CD4-positive, CD25-positive, alpha-beta regulatory T cell (primary cell): Measurements from ENCODE around the gene WARS2. TPM values are rescaled to one million over a fixed set of nuclear protein-coding genes. Genes with fewer than 3 reads are reported as not detected.

Experiments
- ATAC-seq, 2 donors: fragments of 150-1000 bp; cut with Tn5 transposase; one replicate each; pipeline ENCODE4 v1.10.0; 2021; ENCODE audit warnings: low read depth in 2 of 2, moderate number of reproducible peaks in 2 of 2, moderate library complexity in 1 of 2
- DNase-seq, 3 donors: peaks; one replicate each; pipeline versions ENCODE4 v3.0.0 to v3.0.0-alpha.2; 2012 to 2022; ENCODE audit warnings: mixed read lengths in 1 of 3
- H3K27ac ChIP-seq: one replicate; pipeline ENCODE4 v1.7.0; 2013; ENCODE audit warnings: mild to moderate bottlenecking, low read length; ENCODE audit not compliant: insufficient read depth, poor library complexity, severe bottlenecking
- H3K27me3 ChIP-seq: one replicate; pipeline ENCODE4 v1.7.0; 2013; ENCODE audit warnings: low read length; ENCODE audit not compliant: control insufficient read depth, insufficient read depth
- H3K36me3 ChIP-seq: one replicate; pipeline ENCODE4 v1.7.0; 2013; ENCODE audit warnings: mild to moderate bottlenecking, low read length, moderate library complexity; ENCODE audit not compliant: control insufficient read depth, insufficient read depth
- H3K4me1 ChIP-seq: 2 replicates; pipeline ENCODE4 v1.7.0; 2013; ENCODE audit warnings: mild to moderate bottlenecking, low read length; ENCODE audit not compliant: insufficient read depth, control insufficient read depth, poor library complexity, severe bottlenecking
- H3K4me3 ChIP-seq: one replicate; pipeline ENCODE4 v1.7.0; 2013; ENCODE audit warnings: low read depth, mild to moderate bottlenecking, low read length, moderate library complexity
- H3K9me3 ChIP-seq, 2 experiments: 1 replicate in 1 of 2; 2 replicates in 1 of 2; pipeline ENCODE4 v1.7.0; 2013; ENCODE audit warnings: low read length in 2 of 2, mild to moderate bottlenecking in 1 of 2, moderate library complexity in 1 of 2; ENCODE audit not compliant: control insufficient read depth in 2 of 2
- H3K27ac Mint-ChIP-seq, 3 donors: one replicate each; pipeline ENCODE4 v1.8.0; 2020 to 2022; ENCODE audit warnings: mild to moderate bottlenecking in 3 of 3, mixed read lengths in 3 of 3, moderate library complexity in 2 of 3
- H3K27me3 Mint-ChIP-seq: one replicate; pipeline ENCODE4 v1.8.0; 2022; ENCODE audit warnings: mild to moderate bottlenecking, mixed read lengths
- H3K36me3 Mint-ChIP-seq: one replicate; pipeline ENCODE4 v1.8.0; 2020; ENCODE audit warnings: mixed read lengths
- H3K4me1 Mint-ChIP-seq, 4 donors: one replicate each; pipeline ENCODE4 v1.8.0; 2020 to 2022; ENCODE audit warnings: mixed read lengths in 4 of 4, mild to moderate bottlenecking in 1 of 4
- H3K4me3 Mint-ChIP-seq, 4 donors: one replicate each; pipeline ENCODE4 v1.8.0; 2020 to 2022; ENCODE audit warnings: mild to moderate bottlenecking in 4 of 4, mixed read lengths in 4 of 4, moderate library complexity in 3 of 4
- H3K9me3 Mint-ChIP-seq, 7 donors: one replicate each; pipeline ENCODE4 v1.8.0; 2020 to 2022; ENCODE audit warnings: mixed read lengths in 7 of 7, mild to moderate bottlenecking in 3 of 7, moderate library complexity in 2 of 7
- polyA plus RNA-seq, 4 donors: library from polyadenylated mRNA; unstranded; fragments of 300-500 nt; fragmentation: Illumina TruSeq; gene quantifications; one replicate each; pipeline ENCODE4 v1.2.3, GENCODE V29; 2021
- total RNA-seq: library from RNA; stranded (reverse); gene quantifications from one replicate; pipeline ENCODE4 v1.2.3, GENCODE V29; 2022

Gene WARS2
- total and polyA plus RNA-seq, 5 donors from 2014 or later, result 13.9 to 23.0 (median 16.9) TPM

- Histone ChIP-seq H3K4me1 (no peaks in the 10 kb centered on the region), H3K27ac (no peak overlapping the region), H3K9me3 (no peaks in the 10 kb centered on the region), H3K36me3 (no peaks in the 10 kb centered on the region), H3K4me3 (no peak overlapping the region), H3K27me3 (no peaks in the 10 kb centered on the region)
- DNase-seq, result no peak
- peaks cover 0 to 10% (median 1%) of the 10 kb centered on the region in 7 donors for H3K9me3 Mint-ChIP-seq
- no peak for ATAC-seq
- peaks cover 3% of the 10 kb centered on the region for H3K36me3 Mint-ChIP-seq
- H3K27ac Mint-ChIP-seq, result no peak overlapping the region
- H3K4me1 Mint-ChIP-seq, result peaks cover 0 to 19% (median 2%) of the 10 kb centered on the region in 4 donors
- no peak overlapping the region for H3K4me3 Mint-ChIP-seq
- no peaks in the 10 kb centered on the region for H3K27me3 Mint-ChIP-seq
Observed at GRCh38 chr1:119101563-119101962, 38.9 kb downstream of the WARS2 start.

- no peak for DNase-seq
Observed at GRCh38 chr1:119099775-119100174, 40.7 kb downstream of the WARS2 start.

GRCh38 chr1:119097380-119097779 lies 43.1 kb downstream of the WARS2 start:
- H3K36me3 Mint-ChIP-seq, result peaks cover 3% of the 10 kb centered on the region
- ATAC-seq (no peak), DNase-seq (no peak)
- no peak overlapping the region for H3K27ac Mint-ChIP-seq
- no peak overlapping the region for H3K4me3 Mint-ChIP-seq
- no peaks in the 10 kb centered on the region for H3K36me3 ChIP-seq
- no peaks in the 10 kb centered on the region for H3K9me3 ChIP-seq
- no peaks in the 10 kb centered on the region for H3K4me1 ChIP-seq
- H3K27me3 Mint-ChIP-seq, result no peaks in the 10 kb centered on the region
- no peak overlapping the region for H3K27ac ChIP-seq
- H3K9me3 Mint-ChIP-seq, result peaks cover 0 to 10% (median 2%) of the 10 kb centered on the region in 7 donors
- no peak overlapping the region for H3K4me3 ChIP-seq
- peaks cover 0 to 14% (median 2%) of the 10 kb centered on the region in 4 donors for H3K4me1 Mint-ChIP-seq
- no peaks in the 10 kb centered on the region for H3K27me3 ChIP-seq

More at GRCh38 chr1:119099775-119100174, 40.7 kb downstream of the WARS2 start:
- H3K27me3 ChIP-seq, result no peaks in the 10 kb centered on the region
- ATAC-seq, result no peak
- peaks cover 0 to 10% (median 1%) of the 10 kb centered on the region in 7 donors for H3K9me3 Mint-ChIP-seq
- no peak overlapping the region for H3K4me3 ChIP-seq
- peaks cover 3% of the 10 kb centered on the region for H3K36me3 Mint-ChIP-seq
- peaks cover 0 to 19% (median 2%) of the 10 kb centered on the region in 4 donors for H3K4me1 Mint-ChIP-seq
- H3K27ac Mint-ChIP-seq, result no peak overlapping the region
- no peaks in the 10 kb centered on the region for H3K9me3 ChIP-seq
- no peaks in the 10 kb centered on the region for H3K4me1 ChIP-seq
- no peak overlapping the region for H3K27ac ChIP-seq
- H3K4me3 Mint-ChIP-seq, result no peak overlapping the region
- no peaks in the 10 kb centered on the region for H3K27me3 Mint-ChIP-seq
- H3K36me3 ChIP-seq, result no peaks in the 10 kb centered on the region

- no peak overlapping the region for H3K27ac Mint-ChIP-seq
- Histone ChIP-seq H3K27ac (no peak overlapping the region), H3K4me3 (no peak overlapping the region), H3K9me3 (peaks cover 0 to 2% of the 10 kb centered on the region in 2 experiments), H3K27me3 (no peaks in the 10 kb centered on the region), H3K36me3 (no peaks in the 10 kb centered on the region), H3K4me1 (no peaks in the 10 kb centered on the region)
- peaks cover 0 to 6% (median 2%) of the 10 kb centered on the region in 4 donors for H3K4me1 Mint-ChIP-seq
- peaks cover 0 to 12% (median 3%) of the 10 kb centered on the region in 7 donors for H3K9me3 Mint-ChIP-seq
- H3K36me3 Mint-ChIP-seq, result peaks cover 5% of the 10 kb centered on the region
- H3K27me3 Mint-ChIP-seq, result no peaks in the 10 kb centered on the region
- DNase-seq (no peak), ATAC-seq (no peak)
- H3K4me3 Mint-ChIP-seq, result no peak overlapping the region
Observed at GRCh38 chr1:119093721-119094120, 46.7 kb downstream of the WARS2 start.

- Histone ChIP-seq H3K4me1 (no peaks in the 10 kb centered on the region), H3K36me3 (no peaks in the 10 kb centered on the region), H3K4me3 (no peak overlapping the region), H3K27ac (no peak overlapping the region), H3K27me3 (no peaks in the 10 kb centered on the region), H3K9me3 (peaks cover 0 to 2% of the 10 kb centered on the region in 2 experiments)
- Mint-ChIP-seq H3K36me3 (peaks cover 9% of the 10 kb centered on the region), H3K4me1 (peaks cover 0 to 7% (median 2%) of the 10 kb centered on the region in 4 donors), H3K27me3 (peaks cover 4% of the 10 kb centered on the region), H3K9me3 (peaks cover 3 to 10% (median 5%) of the 10 kb centered on the region in 7 donors), H3K27ac (no peak overlapping the region), H3K4me3 (no peak overlapping the region)
- no peak for DNase-seq
- ATAC-seq, result no peak
Observed at GRCh38 chr1:119091618-119092017, 48.8 kb downstream of the WARS2 start.

- Histone ChIP-seq H3K27ac (no peak overlapping the region), H3K9me3 (peaks cover 0 to 2% of the 10 kb centered on the region in 2 experiments), H3K4me1 (no peaks in the 10 kb centered on the region), H3K4me3 (no peak overlapping the region), H3K27me3 (no peaks in the 10 kb centered on the region), H3K36me3 (no peaks in the 10 kb centered on the region)
- Mint-ChIP-seq H3K27ac (no peak overlapping the region), H3K27me3 (peaks cover 4% of the 10 kb centered on the region), H3K36me3 (peaks cover 10% of the 10 kb centered on the region), H3K9me3 (peaks cover 5 to 12% (median 6%) of the 10 kb centered on the region in 7 donors), H3K4me1 (peaks cover 0 to 8% (median 2%) of the 10 kb centered on the region in 4 donors), H3K4me3 (no peak overlapping the region)
- no peak for ATAC-seq
- no peak for DNase-seq
Observed at GRCh38 chr1:119090250-119090649, 50.2 kb downstream of the WARS2 start.

- peaks cover 4% of the 10 kb centered on the region for H3K27me3 Mint-ChIP-seq
- ATAC-seq (no peak), DNase-seq (no peak)
- no peak overlapping the region for H3K4me3 ChIP-seq
- peaks cover 0 to 8% (median 2%) of the 10 kb centered on the region in 4 donors for H3K4me1 Mint-ChIP-seq
- no peaks in the 10 kb centered on the region for H3K4me1 ChIP-seq
- H3K36me3 ChIP-seq, result no peaks in the 10 kb centered on the region
- peaks cover 15% of the 10 kb centered on the region for H3K36me3 Mint-ChIP-seq
- H3K4me3 Mint-ChIP-seq, result no peak overlapping the region
- peaks cover 0 to 2% of the 10 kb centered on the region in 2 experiments for H3K9me3 ChIP-seq
- H3K27ac Mint-ChIP-seq, result no peak overlapping the region
- H3K27ac ChIP-seq, result no peak overlapping the region
- H3K27me3 ChIP-seq, result no peaks in the 10 kb centered on the region
- H3K9me3 Mint-ChIP-seq, result peaks cover 2 to 10% (median 6%) of the 10 kb centered on the region in 7 donors
Observed at GRCh38 chr1:119086830-119087229, 53.6 kb downstream of the WARS2 start.

GRCh38 chr1:119084798-119085197 lies 55.7 kb downstream of the WARS2 start:
- ATAC-seq (no peak), DNase-seq (no peak)
- H3K4me3 Mint-ChIP-seq, result no peak overlapping the region
- peaks cover 12% of the 10 kb centered on the region for H3K36me3 Mint-ChIP-seq
- peaks cover 3 to 8% (median 4%) of the 10 kb centered on the region in 7 donors for H3K9me3 Mint-ChIP-seq
- Histone ChIP-seq H3K4me1 (no peaks in the 10 kb centered on the region), H3K27ac (no peak overlapping the region), H3K4me3 (no peak overlapping the region), H3K9me3 (no peaks in the 10 kb centered on the region), H3K27me3 (no peaks in the 10 kb centered on the region), H3K36me3 (no peaks in the 10 kb centered on the region)
- H3K27ac Mint-ChIP-seq, result no peak overlapping the region
- H3K27me3 Mint-ChIP-seq, result peaks cover 4% of the 10 kb centered on the region
- peaks cover 0 to 6% (median 2%) of the 10 kb centered on the region in 4 donors for H3K4me1 Mint-ChIP-seq
